OCI-LY1 (cell line): ENCODE results near the gene IRAK3.

ENCODE experiments used
- EZH2 ChIP-seq: fragments of 200-600 bp; sonication (generic), shearing (Covaris generic); IDR thresholded peaks from 2 replicates; pipeline ENCODE4 v1.8.0; 2017; ENCODE audit warnings: borderline replicate concordance, mixed run types, mild to moderate bottlenecking, antibody characterized with exemption, low read length, moderate library complexity, mixed read lengths
- TF ChIP-seq, protein P1 (sequence below): fragments of 200-600 bp; sonication (generic), shearing (Covaris generic); IDR thresholded peaks from 2 replicates; pipeline ENCODE4 v1.5.1; 2017; ENCODE audit warnings: mild to moderate bottlenecking, antibody characterized with exemption, low read length, moderate library complexity, mixed read lengths

GRCh38 chr12:66168410-66168809 is 20.6 kb upstream of the IRAK3 start:
- no peak for TF ChIP-seq EZH2
- TF ChIP-seq, protein P1, sequence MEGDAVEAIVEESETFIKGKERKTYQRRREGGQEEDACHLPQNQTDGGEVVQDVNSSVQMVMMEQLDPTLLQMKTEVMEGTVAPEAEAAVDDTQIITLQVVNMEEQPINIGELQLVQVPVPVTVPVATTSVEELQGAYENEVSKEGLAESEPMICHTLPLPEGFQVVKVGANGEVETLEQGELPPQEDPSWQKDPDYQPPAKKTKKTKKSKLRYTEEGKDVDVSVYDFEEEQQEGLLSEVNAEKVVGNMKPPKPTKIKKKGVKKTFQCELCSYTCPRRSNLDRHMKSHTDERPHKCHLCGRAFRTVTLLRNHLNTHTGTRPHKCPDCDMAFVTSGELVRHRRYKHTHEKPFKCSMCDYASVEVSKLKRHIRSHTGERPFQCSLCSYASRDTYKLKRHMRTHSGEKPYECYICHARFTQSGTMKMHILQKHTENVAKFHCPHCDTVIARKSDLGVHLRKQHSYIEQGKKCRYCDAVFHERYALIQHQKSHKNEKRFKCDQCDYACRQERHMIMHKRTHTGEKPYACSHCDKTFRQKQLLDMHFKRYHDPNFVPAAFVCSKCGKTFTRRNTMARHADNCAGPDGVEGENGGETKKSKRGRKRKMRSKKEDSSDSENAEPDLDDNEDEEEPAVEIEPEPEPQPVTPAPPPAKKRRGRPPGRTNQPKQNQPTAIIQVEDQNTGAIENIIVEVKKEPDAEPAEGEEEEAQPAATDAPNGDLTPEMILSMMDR, result no peak
